Measurements from ENCODE around the gene PLEKHF1.

DNA sequence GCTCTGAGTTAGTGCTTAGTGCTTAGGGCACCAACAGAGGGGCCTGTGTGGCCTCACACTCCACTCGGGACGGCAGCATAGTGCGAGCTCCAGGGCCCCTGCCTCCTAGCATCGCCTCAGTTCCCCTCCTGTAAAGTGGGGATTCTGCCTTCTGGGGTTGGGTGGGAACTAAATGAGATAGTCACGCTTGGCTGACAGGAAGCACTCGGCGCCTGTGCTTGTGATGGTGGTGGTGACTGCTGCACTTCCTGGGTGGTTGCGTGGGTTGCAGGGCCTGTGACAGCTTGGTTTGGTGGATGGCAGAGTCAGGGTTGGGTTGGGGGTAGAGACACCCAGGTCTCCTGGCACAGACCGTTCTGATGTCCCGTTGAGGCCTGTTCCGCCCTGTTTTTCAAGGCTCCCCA is 7.7 kb downstream of the PLEKHF1 start:
- no peak for TF ChIP-seq EZH2phosphoT487 (IDR thresholded peaks at IDR 0.05; ENCODE audit: borderline replicate concordance, low read length)
- TF ChIP-seq, protein P1, sequence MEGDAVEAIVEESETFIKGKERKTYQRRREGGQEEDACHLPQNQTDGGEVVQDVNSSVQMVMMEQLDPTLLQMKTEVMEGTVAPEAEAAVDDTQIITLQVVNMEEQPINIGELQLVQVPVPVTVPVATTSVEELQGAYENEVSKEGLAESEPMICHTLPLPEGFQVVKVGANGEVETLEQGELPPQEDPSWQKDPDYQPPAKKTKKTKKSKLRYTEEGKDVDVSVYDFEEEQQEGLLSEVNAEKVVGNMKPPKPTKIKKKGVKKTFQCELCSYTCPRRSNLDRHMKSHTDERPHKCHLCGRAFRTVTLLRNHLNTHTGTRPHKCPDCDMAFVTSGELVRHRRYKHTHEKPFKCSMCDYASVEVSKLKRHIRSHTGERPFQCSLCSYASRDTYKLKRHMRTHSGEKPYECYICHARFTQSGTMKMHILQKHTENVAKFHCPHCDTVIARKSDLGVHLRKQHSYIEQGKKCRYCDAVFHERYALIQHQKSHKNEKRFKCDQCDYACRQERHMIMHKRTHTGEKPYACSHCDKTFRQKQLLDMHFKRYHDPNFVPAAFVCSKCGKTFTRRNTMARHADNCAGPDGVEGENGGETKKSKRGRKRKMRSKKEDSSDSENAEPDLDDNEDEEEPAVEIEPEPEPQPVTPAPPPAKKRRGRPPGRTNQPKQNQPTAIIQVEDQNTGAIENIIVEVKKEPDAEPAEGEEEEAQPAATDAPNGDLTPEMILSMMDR (IDR thresholded peaks at IDR 0.05; ENCODE audit: low read depth, low read length, poor library complexity, severe bottlenecking) = no peak

All from DOHH2 (cell line).